DMS79 treated with DMSO at 0.1 percent for 48 hours (cell line): Measurements from ENCODE around the gene IGLL5.
"Not testable (repeated sequence)": the region's sequence is repeated elsewhere in the genome, so short reads cannot be mapped to it uniquely, and the experiment has no call there.

ENCODE experiments used
- DNase-seq: peaks from one replicate; lab custom pipeline; 2025; lab: John Stamatoyannopoulos, UW

Gene IGLL5

DNA sequence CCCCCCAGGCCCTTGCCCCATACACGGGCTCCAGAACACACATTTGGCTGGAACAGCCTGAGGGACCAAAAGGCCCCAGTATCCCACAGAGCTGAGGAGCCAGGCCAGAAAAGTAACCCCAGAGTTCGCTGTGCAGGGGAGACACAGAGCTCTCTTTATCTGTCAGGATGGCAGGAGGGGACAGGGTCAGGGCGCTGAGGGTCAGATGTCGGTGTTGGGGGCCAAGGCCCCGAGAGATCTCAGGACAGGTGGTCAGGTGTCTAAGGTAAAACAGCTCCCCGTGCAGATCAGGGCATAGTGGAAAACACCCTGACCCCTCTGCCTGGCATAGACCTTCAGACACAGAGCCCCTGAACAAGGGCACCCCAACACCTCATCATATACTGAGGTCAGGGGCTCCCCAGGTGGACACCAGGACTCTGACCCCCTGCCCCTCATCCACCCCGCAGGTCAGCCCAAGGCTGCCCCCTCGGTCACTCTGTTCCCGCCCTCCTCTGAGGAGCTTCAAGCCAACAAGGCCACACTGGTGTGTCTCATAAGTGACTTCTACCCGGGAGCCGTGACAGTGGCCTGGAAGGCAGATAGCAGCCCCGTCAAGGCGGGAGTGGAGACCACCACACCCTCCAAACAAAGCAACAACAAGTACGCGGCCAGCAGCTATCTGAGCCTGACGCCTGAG is 13.1 kb downstream of the IGLL5 start:
- not testable (repeated sequence) for DNase-seq

DNA sequence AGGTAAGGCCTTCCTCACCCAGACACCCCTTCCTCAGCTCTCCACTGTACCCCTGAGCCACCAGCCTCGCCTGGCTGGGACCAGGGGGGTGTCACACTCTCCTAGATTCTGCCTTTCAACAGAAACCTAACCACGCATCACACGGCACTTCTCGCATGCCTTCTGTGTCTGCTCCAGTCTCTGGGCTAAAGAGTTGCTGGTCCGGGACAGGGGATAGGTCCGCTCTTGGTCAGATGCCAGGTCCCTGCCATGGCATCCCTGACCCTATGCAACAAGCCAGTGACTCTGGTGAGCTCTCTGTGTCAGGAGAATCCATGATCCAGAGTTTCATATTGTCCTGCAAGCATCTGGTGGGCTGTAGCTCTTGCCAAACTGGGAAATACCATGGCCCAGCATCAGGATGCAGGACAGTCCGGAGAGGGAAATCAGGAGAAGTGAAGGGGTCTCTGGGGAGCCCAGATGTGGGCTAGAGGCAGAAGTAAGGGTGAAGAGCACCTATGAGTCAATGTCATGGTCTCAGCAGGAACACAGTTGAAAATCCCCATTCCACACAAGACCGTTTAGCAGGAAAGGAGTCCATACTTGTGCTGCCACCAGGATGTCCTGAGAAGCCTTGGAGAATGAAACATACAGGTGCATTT is 14.1 kb downstream of the IGLL5 start:
- DNase-seq, result no peak

DNA sequence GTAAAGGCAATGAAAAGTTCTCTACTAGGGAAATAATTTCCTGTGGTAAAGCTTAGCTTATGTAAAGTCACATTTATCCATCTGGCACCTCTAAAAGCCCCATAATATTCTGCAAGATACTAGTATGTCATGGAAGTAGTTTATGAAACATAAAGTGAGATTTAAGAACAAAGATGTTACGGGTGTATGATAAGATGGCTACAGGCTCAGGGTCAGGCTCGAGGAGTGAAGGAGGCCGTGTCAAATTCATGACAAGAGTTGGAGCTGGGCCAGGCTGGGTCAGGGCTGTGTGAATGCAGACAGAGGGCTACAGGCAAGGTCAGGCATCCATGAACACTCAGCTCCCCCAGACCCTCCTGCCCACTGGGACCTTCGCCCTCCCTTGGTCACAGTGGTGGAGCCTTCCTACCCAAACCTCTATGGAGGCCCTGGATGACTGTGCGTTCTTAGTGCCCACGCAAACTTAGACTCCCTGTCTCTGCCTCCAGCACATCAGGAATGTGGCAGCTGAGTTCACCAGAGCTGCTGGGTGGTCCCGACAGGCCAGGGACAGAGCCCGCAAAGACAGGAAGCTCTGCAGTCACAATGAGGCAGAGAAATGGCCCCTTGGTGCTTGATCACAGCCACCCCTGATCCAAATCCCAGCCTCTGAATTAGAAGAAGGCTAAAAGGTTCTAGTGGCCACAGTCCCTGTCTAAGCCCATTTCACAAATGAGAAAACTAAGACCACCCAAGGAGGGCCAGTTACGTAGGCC is 14.8 kb downstream of the IGLL5 start:
- DNase-seq, result no peak

- DNase-seq, result no peak
These were observed 15.8 kb downstream of the IGLL5 start for GRCh38 chr22:22903355-22903777.

- DNase-seq, result not testable (repeated sequence)
These were observed 16.2 kb downstream of the IGLL5 start for GRCh38 chr22:22903781-22904192.

DNA sequence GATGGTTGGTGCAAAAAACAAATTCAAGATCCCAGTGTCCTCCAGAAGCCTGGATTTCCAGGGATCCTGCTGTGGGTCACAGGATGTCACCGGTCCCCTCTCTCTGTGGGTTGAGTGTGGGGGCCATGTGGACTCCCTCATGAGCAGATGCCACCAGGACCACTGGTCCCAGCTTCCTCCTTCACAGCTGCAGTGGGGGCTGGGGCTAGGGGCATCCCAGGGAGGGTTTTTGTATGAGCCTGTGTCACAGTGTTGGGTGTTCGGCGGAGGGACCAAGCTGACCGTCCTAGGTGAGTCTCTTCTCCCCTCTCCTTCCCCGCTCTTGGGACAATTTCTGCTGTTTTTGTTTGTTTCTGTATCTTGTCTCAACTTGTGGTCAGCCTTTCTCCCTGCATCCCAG is 17.1 kb downstream of the IGLL5 start:
- not testable (repeated sequence) for DNase-seq

DNA sequence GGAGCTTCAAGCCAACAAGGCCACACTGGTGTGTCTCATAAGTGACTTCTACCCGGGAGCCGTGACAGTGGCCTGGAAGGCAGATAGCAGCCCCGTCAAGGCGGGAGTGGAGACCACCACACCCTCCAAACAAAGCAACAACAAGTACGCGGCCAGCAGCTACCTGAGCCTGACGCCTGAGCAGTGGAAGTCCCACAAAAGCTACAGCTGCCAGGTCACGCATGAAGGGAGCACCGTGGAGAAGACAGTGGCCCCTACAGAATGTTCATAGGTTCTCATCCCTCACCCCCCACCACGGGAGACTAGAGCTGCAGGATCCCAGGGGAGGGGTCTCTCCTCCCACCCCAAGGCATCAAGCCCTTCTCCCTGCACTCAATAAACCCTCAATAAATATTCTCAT is 18.8 kb downstream of the IGLL5 start:
- DNase-seq, result not testable (repeated sequence)

DNA sequence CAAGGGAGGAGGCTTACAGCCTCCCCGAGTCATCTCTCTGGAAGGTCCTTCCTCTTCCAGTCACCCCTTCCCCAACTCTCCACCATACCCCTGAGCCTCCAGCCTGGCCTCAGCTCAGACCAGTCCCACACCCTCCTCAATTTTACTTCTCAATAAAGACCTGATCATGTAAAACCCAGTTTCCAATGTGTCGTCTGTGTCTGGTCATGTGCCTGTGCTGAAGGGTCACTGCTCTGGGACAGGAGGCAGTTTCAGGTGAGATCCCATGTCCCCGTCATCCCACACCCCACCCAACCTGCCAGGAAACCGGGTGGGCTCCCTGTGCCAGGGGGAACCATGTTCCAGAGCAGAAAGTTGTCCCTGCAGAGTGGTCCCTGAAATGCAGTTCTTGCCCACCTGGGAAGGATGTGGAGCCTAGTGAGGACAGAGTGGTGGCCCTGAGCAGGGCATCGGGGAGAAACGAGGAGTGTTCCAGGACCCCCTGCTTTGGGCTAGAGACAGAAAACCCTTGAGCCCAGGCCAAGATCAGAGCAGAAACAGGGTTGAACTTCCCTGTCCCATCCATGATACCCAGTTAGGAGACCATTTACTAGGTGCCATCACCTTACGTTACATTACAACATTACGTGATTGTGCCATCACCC is 19.4 kb downstream of the IGLL5 start:
- no peak for DNase-seq

DNA sequence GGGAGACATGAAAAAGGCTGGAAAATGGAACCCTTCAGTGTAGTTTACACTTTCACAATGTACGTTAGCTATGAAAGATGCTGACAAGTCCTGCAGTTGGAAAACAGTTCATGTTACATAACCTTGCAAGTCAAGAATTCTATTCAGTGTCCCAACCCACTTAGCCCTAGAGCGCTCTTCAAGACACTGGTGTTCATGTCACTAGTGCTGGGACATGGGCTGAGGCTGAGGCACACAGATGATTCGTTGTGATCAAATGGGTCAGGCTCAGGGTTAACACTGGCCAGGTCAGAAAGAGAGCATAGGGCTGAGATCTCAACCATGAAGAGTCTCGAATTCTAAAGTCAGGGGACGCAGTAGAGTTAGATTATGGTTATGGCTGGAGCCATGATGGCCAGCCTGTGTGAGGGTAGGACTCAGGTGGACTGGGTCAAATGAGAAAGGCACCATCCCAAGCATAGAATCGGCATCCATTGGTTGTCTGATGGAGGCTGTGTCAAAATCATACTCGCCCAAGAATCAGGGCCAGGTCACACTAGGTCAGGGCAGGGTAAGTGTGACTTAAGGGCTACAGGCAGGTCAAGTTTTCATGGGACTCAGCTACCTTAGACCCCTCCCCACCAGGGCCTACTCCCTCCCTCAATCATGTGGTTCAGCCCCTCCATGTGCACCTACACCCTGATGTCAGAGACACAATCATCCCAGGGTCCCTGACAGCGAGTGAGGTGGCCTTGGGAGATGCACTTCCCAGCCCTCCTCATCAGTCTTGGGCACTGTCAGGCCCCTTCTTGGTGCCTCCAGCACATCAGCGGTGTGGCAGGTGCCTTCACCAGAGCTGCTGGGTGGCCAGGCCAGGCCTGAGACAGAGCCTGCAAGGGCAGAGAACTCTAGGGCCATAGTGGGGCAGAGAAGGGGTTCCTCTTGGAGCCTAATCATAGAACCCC is 20.2 kb downstream of the IGLL5 start:
- DNase-seq, result no peak

GRCh38 chr22:22908495-22908861 is 20.9 kb downstream of the IGLL5 start:
- DNase-seq, result no peak

DNA sequence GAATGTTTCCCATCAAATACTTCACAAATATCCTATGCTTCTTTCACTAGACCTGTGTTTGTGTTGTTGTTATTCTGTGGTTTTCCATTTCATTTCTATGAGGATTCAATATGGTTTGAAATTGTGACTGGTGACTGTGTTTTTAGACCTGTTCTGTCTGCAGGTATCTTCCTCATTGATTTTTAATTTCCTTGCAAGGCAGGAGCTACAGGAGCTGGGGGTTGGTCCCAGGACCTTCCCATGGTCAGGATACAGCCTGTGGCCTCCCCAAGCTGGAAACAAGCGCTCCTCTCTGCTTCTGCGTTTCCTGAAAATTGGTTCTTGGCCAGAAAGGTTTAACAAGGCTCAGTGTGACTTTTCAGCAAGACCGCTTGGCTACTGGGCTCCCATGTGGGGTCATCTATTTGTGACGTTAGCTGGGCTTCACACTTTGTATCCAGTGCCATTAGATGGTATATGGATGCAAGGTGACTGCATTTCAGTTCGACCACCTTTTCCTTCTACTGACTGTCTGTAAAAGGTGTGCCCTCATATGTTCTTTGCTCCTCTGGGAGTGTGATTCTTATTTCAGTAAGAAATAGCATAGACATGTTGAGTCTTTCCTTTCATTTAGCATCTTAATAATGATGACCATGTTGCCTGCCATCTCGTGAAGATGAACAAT is 21.5 kb downstream of the IGLL5 start:
- DNase-seq, result no peak

DNA sequence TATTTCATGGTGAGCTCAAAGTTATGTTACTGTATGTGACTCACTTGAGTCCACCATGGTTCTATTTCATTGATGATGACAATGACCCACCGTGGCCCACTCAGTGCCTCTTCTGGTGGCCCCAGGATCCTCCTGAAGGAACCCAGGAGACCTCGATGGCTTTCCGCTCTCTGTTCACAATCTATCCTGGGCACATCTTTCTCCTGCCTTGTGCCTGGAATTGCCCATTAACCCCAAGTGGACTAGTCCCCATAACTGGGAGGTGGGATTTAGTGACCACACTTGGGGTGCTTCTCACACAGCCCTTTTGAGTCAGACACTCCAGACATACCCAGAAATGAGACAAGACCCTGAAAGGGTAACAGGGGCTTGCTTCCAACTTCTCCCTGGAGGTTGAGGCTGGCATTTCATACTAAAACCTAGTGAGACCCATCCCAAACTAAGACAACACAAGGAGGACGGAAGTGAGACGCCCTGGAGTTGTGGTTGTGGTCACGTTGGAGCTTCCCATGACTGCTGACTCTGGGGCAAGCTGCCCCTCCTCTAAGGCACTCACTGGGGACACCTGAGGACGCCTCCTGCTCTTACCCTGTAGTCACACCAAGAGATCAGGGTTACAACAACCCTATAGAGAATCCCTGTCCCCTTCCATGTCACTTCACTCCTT is 22.1 kb downstream of the IGLL5 start:
- no peak for DNase-seq

- DNase-seq, result no peak
These were observed 22.9 kb downstream of the IGLL5 start for GRCh38 chr22:22910272-22911240.

DNA sequence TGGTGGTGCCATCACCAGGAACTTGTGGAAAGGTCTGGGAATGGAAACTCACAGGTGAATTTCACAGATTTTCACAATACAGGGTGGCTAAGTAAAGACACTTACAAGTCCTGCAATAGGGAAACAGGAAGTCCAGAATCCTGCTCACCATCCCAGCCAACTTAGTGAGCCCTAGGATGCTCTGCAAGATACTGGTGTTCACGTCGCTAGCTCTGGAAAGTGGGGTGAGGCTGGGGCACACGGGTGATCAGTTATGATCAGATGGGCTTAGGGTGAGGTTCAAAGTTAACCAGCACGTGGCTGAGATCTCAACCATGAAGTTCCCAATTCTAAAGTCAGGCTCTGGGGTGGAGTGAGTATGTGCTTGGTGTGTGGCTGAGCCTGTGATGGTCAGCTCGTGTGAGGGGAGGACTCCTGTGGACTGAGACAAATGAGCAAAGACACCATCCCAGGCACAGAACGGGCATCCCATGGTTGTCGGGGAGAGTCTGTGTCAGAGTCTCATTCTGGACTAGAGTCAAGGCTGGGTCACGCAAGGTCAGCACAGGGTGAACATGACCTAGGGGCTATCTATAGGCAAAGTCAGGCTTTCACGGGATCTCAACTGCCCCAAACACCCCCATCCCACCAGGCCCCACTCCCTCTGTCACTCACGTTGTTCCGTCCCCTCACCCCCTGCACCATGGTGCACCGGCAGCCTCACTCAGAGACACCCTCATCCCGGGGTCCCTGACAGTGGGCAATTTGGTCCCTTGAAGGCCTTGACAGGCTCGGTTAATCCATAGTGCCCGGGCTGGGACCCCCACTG is 23.9 kb downstream of the IGLL5 start:
- no peak for DNase-seq

DNA sequence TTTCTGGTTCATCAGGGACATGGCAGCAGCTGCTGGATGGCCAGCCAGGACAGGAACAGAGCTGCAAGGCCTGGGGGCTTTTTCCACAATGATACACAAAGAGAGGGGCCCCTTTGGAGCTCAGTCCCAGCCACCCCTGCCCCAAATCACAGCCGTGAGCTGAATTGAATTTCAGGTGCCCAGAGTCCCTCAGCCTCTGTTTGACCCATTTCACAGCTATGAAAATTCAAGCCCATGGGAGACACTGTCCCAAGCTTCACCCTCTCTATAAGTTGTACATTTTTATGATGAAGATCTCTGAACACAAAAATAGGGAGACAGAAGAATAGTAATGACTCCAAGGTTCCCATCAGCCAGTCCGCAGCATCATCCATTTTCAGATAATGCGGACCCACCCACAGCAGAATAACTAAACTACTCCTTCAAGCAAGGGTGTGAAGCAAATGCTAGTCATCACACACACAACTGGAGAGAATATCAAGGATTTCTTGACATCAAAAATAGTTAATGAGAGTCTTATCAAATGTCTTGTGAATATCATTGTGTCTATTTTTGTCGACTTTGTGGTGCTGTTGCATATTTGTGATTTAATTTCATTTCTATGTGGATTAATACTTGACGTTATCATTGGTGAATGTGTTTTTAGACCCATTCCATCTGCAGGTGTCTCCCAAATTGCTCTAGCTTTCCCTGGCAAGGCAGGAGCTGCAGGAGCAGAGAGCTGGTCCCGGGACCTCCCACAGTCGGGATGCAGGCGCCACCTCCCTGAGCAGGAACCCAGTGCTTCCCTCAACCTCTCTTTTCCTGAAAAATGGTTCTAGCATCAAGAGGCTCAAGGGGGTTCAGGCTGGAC is 24.7 kb downstream of the IGLL5 start:
- no peak for DNase-seq

GRCh38 chr22:22912988-22913253 is 25.3 kb downstream of the IGLL5 start:
- no peak for DNase-seq

DNA sequence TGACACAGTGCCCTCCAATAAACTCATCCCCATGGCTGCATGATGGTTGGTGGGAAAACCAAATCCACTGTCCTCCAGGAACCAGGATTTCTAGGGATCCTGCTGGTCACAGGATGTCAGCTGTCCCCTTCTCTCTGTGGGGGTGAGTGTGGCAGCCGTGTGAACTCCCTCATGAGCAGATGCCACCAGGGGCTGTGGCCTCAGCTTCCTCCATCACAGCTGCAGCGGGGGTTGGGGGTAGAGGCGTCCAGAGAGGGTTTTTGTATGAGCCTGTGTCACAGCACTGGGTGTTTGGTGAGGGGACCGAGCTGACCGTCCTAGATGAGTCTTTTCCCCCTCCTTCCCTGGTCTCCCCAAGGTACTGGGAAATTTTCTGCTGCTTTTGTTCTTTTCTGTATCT is 26.4 kb downstream of the IGLL5 start:
- no peak for DNase-seq
